AG09309 (cell line): Measurements from ENCODE around the gene ERC1.
"Not testable (repeated sequence)": the region's sequence is repeated elsewhere in the genome, so short reads cannot be mapped to it uniquely, and the experiment has no call there.

Source experiments
- DNase-seq: peaks from one replicate; pipeline ENCODE4 v3.0.0-alpha.2; 2010; ENCODE audit warnings: low read depth
- H3K4me3 ChIP-seq: 2 replicates; pipeline ENCODE4 v1.5.1; 2011; ENCODE audit warnings: mild to moderate bottlenecking, low read depth, low read length, moderate library complexity; ENCODE audit not compliant: control insufficient read depth
- CTCF ChIP-seq: IDR thresholded peaks from 2 replicates; pipeline ENCODE4 v1.5.1; 2011; ENCODE audit warnings: mild to moderate bottlenecking, low read depth, low read length, inconsistent platforms; ENCODE audit not compliant: insufficient read depth, control insufficient read depth; ENCODE audit errors: missing control alignments

ERC1 gene

DNA sequence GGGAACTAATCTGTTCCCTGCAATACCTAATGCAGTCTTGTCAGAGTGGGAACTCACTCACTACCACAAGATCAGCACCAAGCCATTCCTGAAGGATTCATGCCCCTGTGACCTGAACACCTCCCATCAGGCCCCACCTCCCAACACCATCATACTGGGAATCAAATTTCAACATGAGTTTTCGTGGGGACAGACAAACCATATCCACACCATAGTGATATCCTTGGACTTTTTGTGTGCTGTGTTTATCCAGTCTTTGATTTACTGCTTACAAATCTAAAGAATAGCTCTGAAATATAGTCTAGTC is 359.9 kb downstream of the ERC1 start:
- H3K4me3 ChIP-seq, result no peak overlapping the region
- no peak for TF ChIP-seq CTCF
- no peak for DNase-seq

- DNase-seq, result no peak
- no peak overlapping the region for H3K4me3 ChIP-seq
Observed at GRCh38 chr12:1351926-1352325, 360.9 kb downstream of the ERC1 start.

DNA sequence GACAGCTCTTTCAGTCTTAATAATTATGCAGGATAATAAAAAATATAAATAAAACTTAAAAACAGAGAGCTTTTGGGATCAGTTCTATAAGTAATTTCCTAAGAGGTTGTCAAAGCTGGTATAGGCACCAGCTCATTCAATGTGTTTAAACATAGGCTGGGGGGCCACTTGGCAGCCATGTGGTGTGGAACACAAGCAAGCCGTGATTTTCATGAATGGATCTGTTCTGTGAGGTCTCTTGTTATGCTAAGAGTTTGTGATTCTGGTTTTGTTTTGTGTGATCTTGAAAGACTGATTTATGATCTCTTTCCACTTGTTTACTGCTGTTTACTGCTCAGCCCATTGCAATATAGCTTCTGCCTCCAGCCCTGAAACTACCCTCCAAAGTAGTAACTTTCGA is 362.4 kb downstream of the ERC1 start:
- no peak for TF ChIP-seq CTCF
- no peak overlapping the region for H3K4me3 ChIP-seq
- DNase-seq, result no peak

More at GRCh38 chr12:1351926-1352325, 360.9 kb downstream of the ERC1 start:
- TF ChIP-seq CTCF, result no peak

DNA sequence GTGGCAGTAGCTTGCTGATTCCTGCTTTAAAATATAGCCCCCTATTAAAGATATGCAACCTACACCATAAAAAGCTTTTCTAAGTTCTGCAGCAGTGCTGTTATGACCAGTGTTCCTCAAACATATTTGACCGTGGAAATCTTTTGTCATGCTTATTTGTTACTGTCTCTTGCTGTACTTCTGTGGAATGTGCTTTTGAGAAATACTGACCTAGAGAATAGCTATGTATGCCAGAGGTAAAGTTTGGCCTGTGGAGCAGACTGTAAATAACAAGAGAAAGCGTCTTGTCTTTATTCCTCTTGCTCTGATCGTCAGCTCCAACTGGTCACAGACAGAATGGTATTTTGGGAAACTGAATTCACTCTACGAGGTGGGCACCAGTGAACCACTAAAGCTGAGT is 364.4 kb downstream of the ERC1 start:
- TF ChIP-seq CTCF, result no peak
- DNase-seq, result no peak
- no peak overlapping the region for H3K4me3 ChIP-seq

DNA sequence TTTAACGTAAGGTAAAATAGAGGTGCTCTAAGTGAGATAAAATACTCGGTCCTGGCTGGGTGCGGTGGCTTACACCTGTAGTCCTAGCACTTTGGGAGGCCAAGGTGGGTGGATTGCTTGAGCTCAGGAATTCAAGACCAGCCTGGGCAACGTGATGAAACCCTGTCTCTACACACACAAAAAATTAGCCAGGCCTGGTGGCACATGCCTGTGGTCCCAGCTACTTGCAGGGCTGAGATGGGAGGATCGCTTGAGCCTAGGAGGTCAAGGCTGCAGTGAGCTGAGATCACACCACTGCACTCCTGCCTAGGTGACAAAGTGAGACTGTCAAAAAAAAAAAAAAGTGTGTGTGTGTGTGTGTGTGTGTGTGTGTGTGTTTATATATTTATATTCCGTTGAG is 364.8 kb downstream of the ERC1 start:
- DNase-seq, H3K4me3 ChIP-seq: not testable (repeated sequence)

DNA sequence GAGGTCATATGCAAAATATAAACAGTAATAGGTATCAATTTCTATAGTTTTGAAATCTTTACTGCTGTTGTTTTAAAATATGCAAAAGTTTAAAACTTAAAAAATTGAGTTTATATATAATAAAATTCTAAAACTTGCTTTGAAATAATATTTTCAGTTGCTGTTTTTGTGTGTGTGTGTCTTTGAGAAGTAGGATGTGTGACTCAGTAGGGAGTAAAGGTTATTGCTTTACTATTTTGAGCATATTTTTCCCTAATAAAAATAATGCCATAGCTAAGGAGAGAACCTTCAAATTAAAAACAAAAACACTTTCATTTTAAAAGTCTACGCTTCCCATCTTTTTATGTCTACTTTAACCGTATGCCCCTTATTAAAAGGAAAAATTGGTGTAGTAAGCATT is 365.3 kb downstream of the ERC1 start:
- no peak overlapping the region for H3K4me3 ChIP-seq
- no peak for DNase-seq
- no peak for TF ChIP-seq CTCF

- DNase-seq, result no peak
- TF ChIP-seq CTCF, result no peak
- H3K4me3 ChIP-seq, result no peak overlapping the region
Observed at GRCh38 chr12:1357171-1357570, 366.1 kb downstream of the ERC1 start.
